GM18508 (cell line): ENCODE measurements around the gene TLR8.
"Not testable (repeated sequence)": the region's sequence is repeated elsewhere in the genome, so short reads cannot be mapped to it uniquely, and the experiment has no call there.

Source experiments
- ATAC-seq: cut with Tn5 transposase; IDR thresholded peaks from one replicate; pipeline ENCODE4 v1.9.1; 2021; ENCODE audit warnings: moderate number of reproducible peaks; ENCODE audit not compliant: insufficient read depth, unreplicated experiment

The TLR8 gene

DNA sequence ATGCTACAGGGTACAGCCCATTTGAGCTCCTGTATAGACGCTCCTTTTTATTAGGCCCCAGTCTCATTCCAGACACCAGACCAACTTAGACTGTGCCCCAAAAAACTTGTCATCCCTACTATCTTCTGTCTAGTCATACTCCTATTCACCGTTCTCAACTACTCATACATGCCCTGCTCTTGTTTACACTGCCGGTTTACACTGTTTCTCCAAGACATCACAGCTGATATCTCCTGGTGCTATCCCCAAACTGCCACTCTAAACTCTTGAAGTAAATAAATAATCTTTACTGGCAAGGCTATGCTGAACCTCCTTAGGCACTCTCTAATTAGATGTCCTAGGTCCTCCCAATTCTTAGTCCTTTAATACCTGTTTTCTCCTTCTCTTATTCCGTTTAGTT lies 38.0 kb downstream of the TLR8 start:
- ATAC-seq: not testable (repeated sequence)

DNA sequence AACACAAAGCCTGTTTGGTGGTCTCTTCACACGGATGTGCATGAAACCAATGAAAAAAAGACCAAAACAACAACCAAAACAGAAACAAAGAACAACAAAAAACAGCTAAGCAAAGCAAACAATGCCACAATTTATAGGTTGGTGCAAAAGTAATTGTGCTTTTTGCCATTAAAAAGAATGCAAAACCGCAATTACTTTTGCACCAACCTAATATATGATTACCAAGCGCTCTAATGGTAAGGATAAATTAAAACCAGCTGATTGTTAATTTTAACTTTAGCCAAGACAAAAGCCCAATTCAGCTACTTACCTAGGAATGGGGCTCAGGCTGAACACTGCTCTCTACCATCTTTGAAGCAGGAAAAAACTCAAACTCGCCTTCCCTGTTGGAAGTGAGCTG lies 39.1 kb downstream of the TLR8 start:
- no peak for ATAC-seq

DNA sequence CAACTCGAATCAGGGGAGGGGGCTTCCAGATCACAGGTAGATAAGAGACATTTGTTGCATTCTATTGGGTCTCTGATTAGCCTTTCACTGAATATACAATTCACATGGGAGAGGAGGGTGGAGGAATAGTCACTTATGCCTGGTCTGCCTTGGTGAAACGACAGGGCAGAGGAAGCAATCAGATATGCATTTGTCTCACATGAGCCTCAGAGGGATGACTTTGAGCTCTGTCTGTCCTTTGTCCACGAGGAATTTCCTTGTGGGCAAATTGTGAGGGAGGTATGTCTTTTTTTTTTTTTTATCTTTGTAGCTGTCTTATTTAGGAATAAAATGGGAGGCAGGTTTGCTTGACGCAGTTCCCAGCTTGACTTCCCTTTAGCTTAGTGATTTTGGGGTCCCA lies 40.0 kb downstream of the TLR8 start:
- no peak for ATAC-seq

DNA sequence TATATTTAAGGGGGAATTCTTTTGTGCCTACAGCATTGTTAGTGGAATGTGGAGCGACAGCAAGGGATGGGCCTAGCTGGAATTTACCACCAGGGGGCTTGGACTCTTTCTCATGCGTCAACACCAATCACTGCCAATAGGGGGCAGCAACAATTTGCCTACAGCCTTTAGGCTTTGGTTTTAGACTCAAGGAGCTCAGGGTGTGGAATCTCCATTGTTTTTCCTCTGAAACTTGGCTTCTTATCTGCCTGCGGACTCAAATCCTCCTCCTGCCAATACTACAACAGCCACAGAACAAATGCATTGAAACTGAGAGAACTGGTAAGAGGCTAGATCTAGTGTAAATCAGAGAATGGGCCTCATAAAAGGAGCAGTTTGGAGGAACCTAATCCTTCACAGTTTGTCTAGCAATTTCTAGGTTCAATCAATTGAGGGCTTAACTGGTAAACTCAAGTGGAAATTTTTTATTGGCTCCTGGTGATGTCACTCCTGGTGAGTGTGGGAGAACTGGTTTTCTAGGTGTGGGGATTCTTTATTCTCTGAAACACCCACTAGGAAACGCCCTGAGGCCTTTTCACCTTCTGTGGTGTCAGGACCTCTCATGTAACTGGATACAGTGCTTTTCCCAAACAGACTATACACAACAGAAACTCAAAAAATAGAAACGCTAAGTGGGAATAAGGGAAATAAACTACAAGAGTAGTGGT lies 40.6 kb downstream of the TLR8 start:
- no peak for ATAC-seq

DNA sequence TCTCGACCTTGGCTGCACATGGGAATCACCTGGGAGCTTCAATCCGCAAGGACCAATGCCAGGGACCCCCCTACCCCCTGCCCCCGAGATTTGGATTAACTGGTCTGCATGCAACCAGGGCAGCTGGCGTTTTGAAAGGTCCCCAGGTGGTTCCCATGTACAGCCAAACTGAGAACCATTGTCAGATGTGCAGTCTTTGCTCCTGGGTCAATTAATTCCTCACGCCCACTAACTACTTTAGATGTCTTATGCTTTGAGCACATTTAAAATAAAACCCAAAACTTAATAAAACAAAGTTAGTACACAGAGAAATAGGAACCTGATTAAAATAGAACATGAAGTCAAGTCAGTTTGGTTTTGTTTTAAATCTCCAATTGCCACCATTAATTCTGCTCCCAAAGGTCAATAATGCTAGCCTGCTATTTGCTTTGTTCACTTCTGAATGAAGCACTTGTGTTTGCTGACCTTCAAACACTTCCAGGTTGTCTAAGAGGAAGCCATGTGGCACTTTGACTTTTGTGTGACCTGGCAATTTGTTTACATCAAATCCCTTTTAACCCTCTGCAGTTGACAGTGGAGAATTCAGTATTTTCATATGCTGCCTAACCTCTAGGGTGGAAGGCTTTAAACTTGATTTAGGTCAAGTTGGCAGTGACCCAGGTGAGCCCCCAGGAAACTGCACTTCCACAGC lies 41.3 kb downstream of the TLR8 start:
- ATAC-seq: no peak

DNA sequence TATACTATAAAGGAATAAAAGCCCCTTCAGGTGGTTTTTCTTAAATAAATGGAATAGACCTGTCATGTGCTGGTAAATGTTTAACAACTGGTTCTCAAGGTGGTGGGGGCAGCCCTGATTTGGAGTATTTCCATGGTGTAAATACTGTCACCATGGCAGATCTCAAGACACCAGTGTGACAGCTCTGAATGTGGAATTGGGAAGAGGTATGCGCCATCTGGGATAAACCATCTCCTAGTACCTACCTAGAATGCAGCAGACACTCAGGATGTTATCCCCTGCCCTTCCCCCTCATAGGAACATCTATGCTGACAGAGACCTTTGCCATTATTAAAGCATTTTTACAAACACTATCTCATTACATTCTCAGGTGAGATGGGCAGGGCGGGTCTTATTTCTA lies 42.1 kb downstream of the TLR8 start:
- no peak for ATAC-seq

DNA sequence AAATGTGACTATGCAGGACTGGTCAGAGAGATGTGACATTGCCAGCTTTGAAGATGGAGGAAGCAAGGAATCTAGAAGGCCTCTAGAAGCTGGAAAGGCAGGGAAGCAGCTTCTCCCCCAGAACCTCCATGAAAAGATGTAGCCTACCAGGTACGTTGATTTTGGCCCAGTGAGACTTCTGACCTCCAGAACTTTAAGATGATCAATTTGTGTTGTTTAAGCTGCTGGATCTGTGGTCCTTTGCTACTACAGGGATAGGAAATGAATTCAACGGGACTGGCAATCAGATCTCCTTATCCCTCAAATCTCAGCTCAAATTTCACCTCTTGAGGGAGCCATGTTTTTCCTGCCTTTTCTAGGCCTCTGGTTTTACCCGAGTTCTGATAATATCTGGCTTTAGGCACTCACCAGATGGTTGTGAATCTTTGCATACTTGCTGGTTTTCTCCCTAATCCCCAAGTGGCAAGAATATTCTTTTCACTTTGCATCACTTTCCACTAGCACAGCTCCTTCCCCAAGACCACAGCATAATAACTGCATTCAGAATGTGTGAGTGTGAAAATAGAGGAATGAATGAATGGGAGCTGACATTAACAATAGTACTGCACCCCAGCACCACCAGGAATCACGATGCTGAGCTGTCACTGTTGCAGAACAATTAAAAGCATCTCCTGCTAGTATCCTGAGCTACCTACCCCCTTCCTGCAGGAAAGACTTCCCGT lies 42.9 kb downstream of the TLR8 start:
- no peak for ATAC-seq

DNA sequence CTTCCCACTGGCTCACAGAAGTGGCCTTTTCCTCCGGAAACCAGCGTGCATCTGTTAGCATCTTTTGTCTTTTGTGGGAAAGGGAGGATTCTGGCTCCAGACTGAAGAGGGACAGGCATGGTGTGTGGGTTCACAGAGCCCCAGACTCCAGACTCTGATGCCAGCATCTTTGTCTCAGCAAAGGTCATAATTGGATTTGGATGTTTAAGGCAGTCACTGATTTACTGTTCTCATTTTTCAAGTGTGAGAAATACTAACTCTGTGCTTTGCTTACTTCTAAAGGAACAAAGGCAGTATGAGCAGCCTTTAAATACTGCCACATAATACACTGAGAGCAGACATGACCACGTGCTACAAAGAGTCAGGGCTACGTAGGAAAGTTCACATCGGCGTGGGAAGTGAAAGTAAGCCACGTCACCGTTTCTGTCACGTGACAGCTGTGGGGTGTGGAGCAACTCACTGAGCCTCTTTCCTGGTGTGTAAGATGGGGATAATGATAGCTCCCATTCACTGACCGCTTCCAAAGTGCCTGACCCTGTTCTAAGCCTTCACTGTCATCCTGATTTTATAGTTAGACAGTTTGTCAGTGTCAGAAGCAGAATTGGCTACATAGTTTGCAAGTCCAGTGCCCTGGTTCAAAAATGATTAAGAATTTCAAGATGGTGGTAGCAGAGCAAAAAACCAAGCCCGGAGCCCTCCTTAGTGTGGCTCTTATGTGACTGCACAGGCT lies 43.7 kb downstream of the TLR8 start:
- no peak for ATAC-seq

DNA sequence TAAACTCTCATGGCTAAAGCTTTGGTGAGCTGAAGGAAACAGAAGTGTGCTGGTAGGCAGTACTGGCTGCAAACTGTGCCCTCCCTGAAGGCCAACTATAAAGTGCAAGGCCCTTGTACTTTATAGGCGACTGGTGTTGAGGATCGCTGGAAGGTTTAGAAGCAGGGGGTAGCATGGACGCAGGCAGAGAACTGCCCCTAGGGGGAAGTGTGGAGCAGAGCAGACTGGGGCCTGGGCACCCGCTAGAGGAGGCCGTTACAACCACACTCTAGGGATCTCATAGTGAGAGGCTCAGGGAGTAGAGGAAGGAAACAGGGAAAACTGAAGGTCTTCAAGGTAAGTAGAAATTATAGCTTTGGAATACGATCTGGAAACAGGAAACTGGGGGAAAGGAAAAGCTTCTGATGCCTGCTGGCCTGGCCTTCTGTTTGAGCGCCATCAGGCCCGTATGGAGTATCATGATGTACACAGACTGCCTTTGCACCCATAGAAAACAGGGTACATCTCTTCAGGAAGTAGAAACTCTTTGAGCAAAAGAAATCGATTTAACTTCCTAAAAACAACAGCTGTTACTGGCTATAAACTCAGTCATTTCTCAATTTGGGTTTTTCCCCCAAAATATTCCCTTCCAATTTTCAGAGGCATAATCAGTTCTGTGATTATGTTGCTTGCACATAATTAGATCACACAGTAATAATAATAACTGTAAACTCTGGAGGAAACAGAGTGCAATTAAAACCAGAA lies 44.6 kb downstream of the TLR8 start:
- peak; percentile 31 for ATAC-seq

DNA sequence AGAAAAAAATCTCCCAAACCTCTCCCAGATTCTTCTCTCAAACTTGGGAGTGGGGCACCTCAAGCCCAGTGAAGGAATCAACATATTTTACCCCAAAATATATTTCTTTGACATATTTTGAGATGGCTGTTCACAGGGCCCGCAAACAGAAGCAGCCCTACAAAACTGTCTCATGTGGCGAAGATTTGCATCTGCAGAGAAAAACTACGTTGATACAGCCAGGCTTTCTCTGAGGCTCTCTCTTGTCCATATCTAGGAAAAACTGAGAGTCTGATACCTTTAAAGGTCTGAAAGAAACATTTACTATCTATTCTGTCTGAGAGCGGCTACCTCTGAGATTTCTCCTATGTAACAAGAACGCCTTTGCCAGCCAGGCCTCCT lies 45.2 kb downstream of the TLR8 start:
- no peak for ATAC-seq

DNA sequence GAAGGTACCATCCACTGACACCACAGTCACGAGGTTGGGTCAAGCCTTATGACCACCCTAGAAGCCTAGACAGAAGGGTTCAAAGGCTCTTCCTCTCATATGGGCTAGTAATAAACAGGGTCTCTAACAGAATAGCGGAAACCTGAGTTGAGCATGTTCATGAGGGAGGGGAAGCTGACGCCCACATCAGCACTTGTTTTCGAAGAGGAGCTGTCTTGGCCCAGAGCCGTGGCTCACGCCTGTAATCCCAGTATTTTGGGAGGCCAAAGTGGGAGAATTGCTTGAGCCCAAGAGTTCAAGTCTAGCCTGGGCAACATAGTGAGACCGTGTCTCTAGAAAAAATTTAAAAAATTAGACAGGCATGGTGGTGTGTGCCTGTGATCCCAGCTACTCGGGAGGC lies 47.0 kb downstream of the TLR8 start:
- ATAC-seq: no peak

DNA sequence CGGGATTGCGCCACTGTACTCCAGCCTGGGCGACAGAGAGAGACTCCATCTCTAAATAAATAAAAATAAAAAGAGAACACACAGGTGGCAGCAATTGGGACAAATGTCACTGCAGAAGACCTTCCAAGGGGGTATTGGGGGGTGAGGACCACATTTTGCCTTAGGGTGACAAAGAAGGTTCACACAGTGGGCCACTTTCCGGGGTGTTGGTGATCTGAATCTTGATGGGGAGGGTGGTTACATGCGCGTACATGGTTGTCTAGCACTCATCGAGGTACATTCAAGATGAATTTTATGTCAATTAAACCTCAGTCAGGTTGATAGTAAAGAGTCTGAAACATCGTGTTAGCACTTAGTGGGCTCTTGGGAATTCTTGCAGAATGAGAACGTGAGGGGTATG lies 48.0 kb downstream of the TLR8 start:
- no peak for ATAC-seq

DNA sequence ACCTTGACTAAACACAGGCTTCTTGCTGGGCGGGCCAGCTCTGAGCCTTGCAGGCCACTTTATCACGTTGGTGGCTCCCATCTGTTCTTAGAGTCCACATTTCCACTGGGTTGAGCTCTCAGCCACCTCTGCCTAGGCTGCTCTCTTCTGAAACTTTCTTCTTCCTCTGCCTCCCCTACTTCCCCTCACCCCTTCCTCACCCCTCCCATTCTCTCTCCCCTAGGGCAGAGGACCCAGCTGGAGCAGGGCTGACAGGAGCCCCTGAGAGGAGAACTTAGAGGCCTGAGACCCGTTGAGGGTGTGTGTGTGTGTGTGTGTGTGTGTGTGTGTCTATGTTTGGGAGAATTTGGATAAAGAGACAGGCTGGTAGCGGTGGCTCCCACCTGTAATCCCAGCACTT lies 48.6 kb downstream of the TLR8 start:
- ATAC-seq: no peak

DNA sequence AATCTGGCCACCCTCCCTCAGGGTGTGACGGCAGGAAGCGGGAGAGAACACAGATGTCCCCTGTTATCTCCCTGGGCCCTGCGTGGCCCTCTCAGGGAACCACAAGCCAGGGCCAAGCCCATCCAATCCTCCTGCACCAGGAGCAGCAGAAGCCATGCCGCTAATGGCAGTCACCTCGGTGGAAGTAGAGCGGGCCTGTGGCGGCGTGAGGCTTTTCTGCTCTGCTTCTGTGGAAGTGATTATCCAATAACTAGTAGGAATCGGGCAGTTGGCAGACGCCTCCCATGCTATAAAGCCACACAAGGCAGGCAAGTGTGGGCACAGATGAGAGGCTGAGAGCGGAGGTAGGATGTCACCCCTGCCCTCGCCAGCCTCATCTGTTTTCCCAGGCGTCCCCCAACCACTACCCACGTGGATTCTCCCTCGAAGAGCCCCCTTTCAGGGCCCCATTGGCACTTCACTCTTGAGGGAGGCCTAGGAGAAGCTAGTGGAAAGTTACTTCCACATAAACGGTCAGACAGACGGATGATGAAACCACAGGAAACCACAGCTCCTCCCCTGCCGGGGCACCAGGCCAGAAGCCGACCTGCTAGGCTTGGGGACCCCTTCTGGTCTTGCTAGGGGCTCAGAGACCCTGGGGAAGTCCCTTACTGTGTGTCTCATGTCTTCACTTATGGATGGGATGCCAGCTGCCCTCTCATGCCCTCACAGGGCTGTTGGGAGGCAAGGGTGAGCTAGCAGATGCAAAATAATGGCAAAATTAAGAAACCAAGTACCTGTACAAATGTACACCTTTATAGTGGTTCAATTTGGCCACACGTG lies 49.7 kb downstream of the TLR8 start:
- ATAC-seq: peak; percentile 22

DNA sequence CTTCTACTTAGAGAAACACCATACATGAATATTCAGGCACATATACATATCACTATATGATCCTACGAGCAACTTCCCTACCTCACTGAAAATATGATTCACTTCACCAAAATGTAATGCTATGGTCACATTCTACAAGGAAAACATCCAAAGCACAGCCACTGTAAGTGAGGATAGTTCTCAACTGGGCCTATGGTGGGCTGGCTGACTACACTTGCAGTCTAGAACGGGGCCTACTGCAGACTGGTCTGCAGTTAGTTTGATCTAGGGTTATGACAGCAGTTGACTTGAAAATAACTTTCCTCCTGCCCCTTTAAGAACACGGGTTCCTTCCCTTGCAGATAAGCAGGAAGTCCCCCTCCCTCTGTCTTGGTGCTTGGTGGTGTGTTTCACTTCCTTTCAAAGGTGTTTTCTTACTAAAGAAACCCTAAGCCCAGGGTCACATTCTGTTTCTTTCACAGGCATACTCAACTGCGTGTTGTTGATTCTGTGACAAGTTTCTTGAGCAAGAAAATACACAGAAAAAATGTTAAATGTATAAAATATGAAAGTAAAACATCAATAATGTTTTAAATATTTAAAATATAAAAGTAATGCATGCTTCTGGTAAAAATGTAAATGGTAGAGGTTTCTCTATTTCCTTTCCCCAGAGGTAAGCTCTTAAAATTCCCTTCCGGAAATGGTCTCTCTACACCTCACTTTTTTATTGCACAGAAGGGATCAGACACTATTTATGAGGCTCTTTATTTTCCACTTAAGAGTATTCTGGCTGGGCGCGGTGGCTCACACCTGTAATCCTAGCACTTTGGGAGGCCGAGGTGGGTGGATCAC lies 50.5 kb downstream of the TLR8 start:
- ATAC-seq: peak; percentile 64

DNA sequence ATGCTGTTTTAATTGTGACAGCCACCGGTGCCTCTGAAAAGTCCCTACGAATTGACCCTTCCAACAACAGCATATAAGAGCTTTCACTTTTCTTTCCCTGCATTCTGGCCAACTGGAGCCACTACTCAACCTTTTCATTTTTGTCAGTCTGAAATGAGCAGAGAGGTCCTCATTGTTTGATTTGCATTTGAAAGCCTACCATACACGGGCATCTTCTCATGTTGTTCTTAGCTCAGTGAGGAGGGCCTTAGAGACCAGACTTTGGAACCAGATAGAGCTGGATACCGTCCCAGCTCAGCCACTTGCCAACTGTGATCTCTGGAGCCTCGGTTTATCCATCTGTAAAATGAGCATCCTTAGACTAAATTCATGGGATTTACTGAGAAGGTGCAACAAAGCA lies 51.6 kb downstream of the TLR8 start:
- ATAC-seq: no peak

DNA sequence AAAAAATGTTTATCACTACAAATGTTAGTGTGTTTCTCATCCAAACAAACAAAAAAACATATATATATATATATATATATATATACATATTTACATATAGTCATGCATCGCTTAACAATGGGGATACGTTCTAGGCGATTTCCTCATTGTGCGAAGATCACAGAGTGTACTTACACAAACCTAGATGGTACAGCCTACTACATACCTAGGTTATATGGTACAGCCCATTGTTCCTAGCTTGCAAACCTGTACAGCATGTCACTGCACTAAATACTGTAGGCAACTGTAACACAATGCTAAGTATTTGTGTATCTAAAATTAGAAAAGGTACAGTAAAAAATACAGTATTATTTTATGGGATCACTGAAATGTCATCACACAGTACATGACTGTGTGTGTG lies 52.0 kb downstream of the TLR8 start:
- ATAC-seq: no peak

DNA sequence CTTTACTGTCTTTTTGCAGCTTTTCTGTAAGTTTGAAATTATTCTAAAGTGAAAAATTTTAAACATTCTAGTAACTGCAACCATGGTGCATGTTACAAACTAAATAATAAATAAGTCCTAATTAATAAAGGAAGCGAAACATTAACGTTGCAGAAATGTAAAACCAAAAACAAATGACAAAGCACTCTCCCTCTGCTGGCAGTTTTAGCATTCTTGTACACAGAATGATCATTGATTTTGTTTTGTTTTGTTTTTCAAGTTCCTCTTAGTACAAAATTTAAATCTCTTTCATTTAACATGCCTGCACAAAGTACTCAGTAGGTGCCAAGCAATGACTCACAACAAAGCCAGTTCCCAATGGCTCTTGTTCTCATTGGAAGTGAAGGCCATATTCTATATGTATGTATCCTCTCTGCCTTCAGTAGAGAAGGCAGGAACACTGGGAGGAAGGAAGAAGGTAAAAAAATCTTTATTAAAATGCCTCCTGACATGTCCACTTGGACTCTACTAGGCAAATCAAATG lies 54.8 kb downstream of the TLR8 start:
- no peak for ATAC-seq
